GM18520 (cell line): ENCODE data around the gene MBLAC2.

Source experiments
- ATAC-seq: cut with Tn5 transposase; IDR thresholded peaks from one replicate; pipeline ENCODE4 v1.9.1; 2021; ENCODE audit not compliant: unreplicated experiment

MBLAC2 gene

GRCh38 chr5:90474235-90475107, at the start of gene MBLAC2, which contains the start of gene POLR3G:
TSS of gene MBLAC2 (minus strand) at chr5:90474771. CDS start at chr5:90474292, 479 bp downstream.
TSS of gene POLR3G (plus strand) at chr5:90474864. CDS start at chr5:90485568, 10,704 bp downstream.
- peak; percentile 82 for ATAC-seq

GRCh38 chr5:90519081-90519480, 44.5 kb upstream of the MBLAC2 start:
- ATAC-seq: no peak

GRCh38 chr5:90518661-90519060, 44.1 kb upstream of the MBLAC2 start:
- no peak for ATAC-seq

GRCh38 chr5:90514520-90514919, 39.9 kb upstream of the MBLAC2 start:
- ATAC-seq: no peak

GRCh38 chr5:90510438-90510837, 35.9 kb upstream of the MBLAC2 start:
- ATAC-seq: no peak

GRCh38 chr5:90506221-90506620, 31.6 kb upstream of the MBLAC2 start:
- no peak for ATAC-seq

- ATAC-seq: no peak
Measured at GRCh38 chr5:90504743-90505142, 30.2 kb upstream of the MBLAC2 start.

- ATAC-seq: no peak
Measured at GRCh38 chr5:90503596-90503995, 29.0 kb upstream of the MBLAC2 start.

- ATAC-seq: no peak
Measured at GRCh38 chr5:90495146-90495545, 20.6 kb upstream of the MBLAC2 start.

GRCh38 chr5:90494043-90494442, 19.5 kb upstream of the MBLAC2 start:
- ATAC-seq: no peak

GRCh38 chr5:90488791-90489190, 14.2 kb upstream of the MBLAC2 start:
- no peak for ATAC-seq

GRCh38 chr5:90484540-90484939, 10.0 kb upstream of the MBLAC2 start:
- no peak for ATAC-seq

GRCh38 chr5:90483206-90483605, 8.6 kb upstream of the MBLAC2 start:
- no peak for ATAC-seq

GRCh38 chr5:90480699-90481098, 6.1 kb upstream of the MBLAC2 start:
- ATAC-seq: no peak

- ATAC-seq: no peak
Measured at GRCh38 chr5:90479611-90480385, 5.2 kb upstream of the MBLAC2 start.

GRCh38 chr5:90477621-90478215, 3.1 kb upstream of the MBLAC2 start:
- no peak for ATAC-seq

- ATAC-seq: no peak
Measured at GRCh38 chr5:90477073-90477472, 2.5 kb upstream of the MBLAC2 start.

GRCh38 chr5:90476391-90476790, 1.8 kb upstream of the MBLAC2 start:
- no peak for ATAC-seq

GRCh38 chr5:90475436-90475980, 937 bp upstream of the MBLAC2 start:
- no peak for ATAC-seq

- peak; percentile 12 for ATAC-seq
Measured at GRCh38 chr5:90473396-90474234, 956 bp downstream of the MBLAC2 start.
